IMR-90 (cell line): ENCODE data around the gene VPS33B. TPM values are rescaled to one million over a fixed set of nuclear protein-coding genes. Genes with fewer than 3 reads are reported as not detected.

Experiments
- ATAC-seq: fragments of 200-7000 bp; cut with Tn5 transposase; 2 replicates; pipeline ENCODE4 v1.9.1; 2020; ENCODE audit warnings: low read depth, mild to moderate bottlenecking, moderate library complexity
- BruUV-seq: library from RNA; stranded (reverse); fragments of 400-500 nt; replicated peaks from 2 replicates; lab custom pipeline; 2021; lab: Mats Ljungman, UMichigan
- CTCF ChIA-PET: fragments of 300-600 bp; formaldehyde crosslinking; extraction: SDS; loops from one replicate; lab custom pipeline; 2021; ENCODE audit warnings: antibody characterized with exemption; lab: Yijun Ruan, JAX
- POLR2A ChIA-PET: fragments of 300-600 bp; sonication (Branson Sonifier 250); formaldehyde crosslinking; loops from one replicate; lab custom pipeline; 2022; ENCODE audit warnings: antibody characterized with exemption; ENCODE audit not compliant: unreplicated experiment; lab: Charles Lee
- DNase-seq: peaks from one replicate; pipeline ENCODE4 v3.0.0; 2013
- H2AFZ ChIP-seq: replicated peaks from 2 replicates; pipeline ENCODE3; 2013; ENCODE audit warnings: low read length, mild to moderate bottlenecking; ENCODE audit not compliant: poor library complexity
- H2AK5ac ChIP-seq: 2 replicates; pipeline ENCODE4 v1.6.1; 2013; ENCODE audit warnings: low read depth, low read length, inconsistent platforms
- H2AK9ac ChIP-seq: replicated peaks from 2 replicates; pipeline ENCODE3; 2013; ENCODE audit warnings: mild to moderate bottlenecking, low read depth, low read length, moderate library complexity; ENCODE audit not compliant: poor library complexity
- H2BK120ac ChIP-seq: 2 replicates; pipeline ENCODE4 v1.6.1; 2013; ENCODE audit warnings: low read depth, low read length, inconsistent platforms
- H2BK15ac ChIP-seq: 3 replicates; pipeline ENCODE4 v1.6.1; 2013; ENCODE audit warnings: low read depth, low read length, inconsistent platforms
- H2BK20ac ChIP-seq: 2 replicates; pipeline ENCODE4 v1.6.1; 2013; ENCODE audit warnings: low read depth, mild to moderate bottlenecking, inconsistent platforms, low read length, moderate library complexity
- H2BK5ac ChIP-seq: 2 replicates; pipeline ENCODE4 v1.6.1; 2013; ENCODE audit warnings: mild to moderate bottlenecking, low read depth, low read length, inconsistent platforms; ENCODE audit not compliant: poor library complexity, severe bottlenecking
- H3K14ac ChIP-seq: replicated peaks from 2 replicates; pipeline ENCODE4 v1.6.1; 2013; ENCODE audit warnings: low read depth, low read length, inconsistent platforms
- H3K18ac ChIP-seq: 2 replicates; pipeline ENCODE4 v1.6.1; 2013; ENCODE audit warnings: low read depth, low read length, control low read depth
- H3K23ac ChIP-seq: 2 replicates; pipeline ENCODE4 v1.6.1; 2013; ENCODE audit warnings: low read depth, low read length, inconsistent platforms
- H3K27ac ChIP-seq: 2 replicates; pipeline ENCODE4 v1.5.1; 2013; ENCODE audit warnings: mild to moderate bottlenecking, control low read depth, low read length; ENCODE audit not compliant: insufficient read depth
- H3K27me3 ChIP-seq: 2 replicates; pipeline ENCODE4 v1.6.1; 2013; ENCODE audit warnings: low read length; ENCODE audit not compliant: control insufficient read depth, insufficient read depth
- H3K36me3 ChIP-seq: 2 replicates; pipeline ENCODE4 v1.6.1; 2013; ENCODE audit warnings: low read length, mixed read lengths; ENCODE audit not compliant: control insufficient read depth, insufficient read depth
- H3K4ac ChIP-seq: 2 replicates; pipeline ENCODE4 v1.6.1; 2013; ENCODE audit warnings: low read depth, low read length, inconsistent platforms
- H3K4me1 ChIP-seq: 2 replicates; pipeline ENCODE4 v1.6.1; 2013; ENCODE audit warnings: low read length, mixed read lengths; ENCODE audit not compliant: control insufficient read depth, insufficient read depth
- H3K4me2 ChIP-seq: 2 replicates; pipeline ENCODE4 v1.6.1; 2013; ENCODE audit warnings: low read depth, mild to moderate bottlenecking, control low read depth, low read length, moderate library complexity
- H3K4me3 ChIP-seq: 2 replicates; pipeline ENCODE4 v1.5.1; 2013; ENCODE audit warnings: low read depth, mild to moderate bottlenecking, control low read depth, low read length, moderate library complexity; ENCODE audit not compliant: insufficient read depth
- H3K56ac ChIP-seq: 2 replicates; pipeline ENCODE4 v1.6.1; 2013; ENCODE audit warnings: low read length, inconsistent platforms; ENCODE audit not compliant: insufficient read depth; ENCODE audit errors: extremely low read depth
- H3K79me1 ChIP-seq, 2 experiments: 2 replicates each; pipeline ENCODE4 v1.6.1; 2013; ENCODE audit warnings: low read length in 2 of 2, inconsistent platforms in 1 of 2, low read depth in 1 of 2
- H3K9ac ChIP-seq: 2 replicates; pipeline ENCODE4 v1.6.1; 2013; ENCODE audit warnings: low read depth, low read length, control low read depth
- H3K9me1 ChIP-seq: 2 replicates; pipeline ENCODE4 v1.6.1; 2013; ENCODE audit warnings: low read length, inconsistent platforms; ENCODE audit not compliant: insufficient read depth
- H3K9me3 ChIP-seq: 2 replicates; pipeline ENCODE4 v1.6.1; 2013; ENCODE audit warnings: low read length; ENCODE audit not compliant: control insufficient read depth, insufficient read depth
- H4K20me1 ChIP-seq: 2 replicates; pipeline ENCODE4 v1.6.1; 2013; ENCODE audit warnings: low read length, inconsistent platforms; ENCODE audit not compliant: insufficient read depth
- H4K5ac ChIP-seq: 2 replicates; pipeline ENCODE4 v1.6.1; 2013; ENCODE audit warnings: mild to moderate bottlenecking, low read depth, low read length, control low read depth
- H4K8ac ChIP-seq, 2 experiments: 2 replicates each; pipeline ENCODE4 v1.6.1; 2013; ENCODE audit warnings: low read depth in 2 of 2, low read length in 2 of 2, control low read depth in 1 of 2, inconsistent platforms in 1 of 2
- H4K91ac ChIP-seq: 2 replicates; pipeline ENCODE4 v1.6.1; 2013; ENCODE audit warnings: low read depth, low read length, inconsistent platforms; ENCODE audit not compliant: insufficient read depth
- BHLHE40 ChIP-seq: fragments of 150-350 bp; IDR thresholded peaks from 2 replicates; pipeline ENCODE4 v1.6.1; 2016; ENCODE audit warnings: mild to moderate bottlenecking, low read depth, low read length
- CEBPB ChIP-seq: IDR thresholded peaks from 2 replicates; pipeline ENCODE4 v1.6.1; 2012; ENCODE audit warnings: low read depth, low read length, improper control_type of control experiment
- CHD1 ChIP-seq: IDR thresholded peaks from 2 replicates; pipeline ENCODE4 v1.6.1; 2012; ENCODE audit warnings: low read depth, low read length, improper control_type of control experiment
- FOS ChIP-seq: fragments of 150-350 bp; IDR thresholded peaks from 2 replicates; pipeline ENCODE4 v1.6.1; 2016; ENCODE audit warnings: low read depth, low read length
- MAFK ChIP-seq: IDR thresholded peaks from 2 replicates; pipeline ENCODE4 v1.6.1; 2012; ENCODE audit warnings: low read depth, low read length, improper control_type of control experiment
- MAZ ChIP-seq: IDR thresholded peaks from 2 replicates; pipeline ENCODE4 v1.6.1; 2012; ENCODE audit warnings: low read depth, mild to moderate bottlenecking, low read length, improper control_type of control experiment, moderate library complexity, borderline replicate concordance
- MXI1 ChIP-seq: IDR thresholded peaks from 2 replicates; pipeline ENCODE4 v1.6.1; 2012; ENCODE audit warnings: low read depth, mild to moderate bottlenecking, low read length, moderate library complexity, borderline replicate concordance
- NFE2L2 ChIP-seq: fragments of 150-350 bp; IDR thresholded peaks from 2 replicates; pipeline ENCODE4 v1.6.1; 2016; ENCODE audit warnings: low read depth, mild to moderate bottlenecking, low read length
- POLR2A ChIP-seq: IDR thresholded peaks from 2 replicates; pipeline ENCODE4 v1.6.1; 2012; ENCODE audit warnings: mild to moderate bottlenecking, low read depth, low read length
- RCOR1 ChIP-seq: IDR thresholded peaks from 2 replicates; pipeline ENCODE4 v1.6.1; 2012; ENCODE audit warnings: mild to moderate bottlenecking, low read length, improper control_type of control experiment; ENCODE audit not compliant: insufficient replicate concordance
- RFX5 ChIP-seq: IDR thresholded peaks from 2 replicates; pipeline ENCODE4 v1.8.0; 2012; ENCODE audit warnings: low read depth, mild to moderate bottlenecking, low read length, moderate library complexity
- SMC3 ChIP-seq: fragments of 150-350 bp; IDR thresholded peaks from 2 replicates; pipeline ENCODE4 v1.6.1; 2016; ENCODE audit warnings: low read depth, mild to moderate bottlenecking, antibody characterized with exemption, low read length, moderate library complexity
- WGBS, 2 experiments: methylation state at CpG; one replicate each; pipeline versions ENCODE4 v1.1.5 to v1.1.7; 2013; ENCODE audit warnings: missing lambda C conversion rate in 2 of 2; ENCODE audit not compliant: insufficient read length in 1 of 2; ENCODE audit errors: extremely low coverage in 2 of 2; 5-methylcytosine and 5-hydroxymethylcytosine counted together
- dilution Hi-C: fragments of 300-500 bp; cut with HindIII; formaldehyde crosslinking; loops from one replicate; pipeline ENCODE4 v1.14.3; 2018; ENCODE audit warnings: low sequenced_read_pairs; ENCODE audit not compliant: unreplicated experiment
- in situ Hi-C: fragments of 300-500 bp; cut with MboI; formaldehyde crosslinking; loops from 3 replicates; pipeline ENCODE4 v1.14.3; 2019; ENCODE audit warnings: low sequenced_read_pairs, inconsistent platforms, mixed read lengths
- intact Hi-C: fragments of 100-400 bp; cut with micrococcal nuclease; formaldehyde crosslinking; loops from 2 replicates; pipeline ENCODE4 v1.10.0; 2022
- polyA plus RNA-seq, 3 experiments: library from polyadenylated mRNA; depleted of rRNA; stranded (reverse); fragments of >200 nt; gene quantifications; 2 replicates each; pipeline ENCODE4 v1.2.3, GENCODE V29; 2012; ENCODE audit warnings: low replicate concordance in 1 of 3
- total RNA-seq: library from RNA; depleted of rRNA; stranded (reverse); fragments of >200 nt; gene quantifications from 2 replicates; pipeline ENCODE4 v1.2.3, GENCODE V29; 2012
- TF ChIP-seq, protein P1 (sequence below): conservative IDR thresholded peaks from 2 replicates; pipeline ENCODE4 v1.5.1; 2012; ENCODE audit warnings: mild to moderate bottlenecking, low read depth, low read length, improper control_type of control experiment
- TF ChIP-seq, protein P2 (sequence below): fragments of 150-350 bp; IDR thresholded peaks from 2 replicates; pipeline ENCODE4 v1.6.1; 2016; ENCODE audit warnings: low read depth, mild to moderate bottlenecking, low read length, moderate library complexity, borderline replicate concordance

VPS33B gene
- total and polyA plus RNA-seq, 2 of the 4 experiments (the other 2 are of a cell fraction) = 9.0 to 11.3 TPM

DNA sequence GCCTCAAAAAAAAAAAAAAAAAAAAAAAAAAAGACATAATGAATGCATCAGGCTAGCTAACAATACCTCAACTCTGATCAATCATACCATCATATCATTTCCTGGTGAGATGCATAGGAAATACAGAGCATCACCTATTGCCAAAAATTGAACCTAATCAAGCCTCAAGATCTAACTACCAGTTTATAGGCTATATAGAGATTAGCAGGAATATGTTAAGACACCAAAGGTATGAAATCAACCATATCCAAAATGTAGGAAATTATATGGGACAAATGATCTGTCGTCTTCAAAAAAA, 387 bp upstream of the VPS33B start:
- Histone ChIP-seq H2BK120ac (peak overlapping the region; percentile 69), H3K36me3 (no peaks in the 10 kb centered on the region), H3K27ac (peak overlapping the region; percentile 75), H2AFZ (peak overlapping the region; percentile 98), H3K9me1 (peaks cover 6% of the 10 kb centered on the region; the same call in 1 of the 2 replicates), H2BK15ac (no peak overlapping the region), H3K4ac (peak overlapping the region; percentile 81), H2AK5ac (no peak overlapping the region), H3K23ac (no peak overlapping the region), H4K91ac (peak overlapping the region; percentile 45; the same call in 1 of the 2 replicates), H4K20me1 (no peaks in the 10 kb centered on the region; the same call in 1 of the 2 replicates), H4K5ac (peak overlapping the region; percentile 62), H3K18ac (peak overlapping the region; percentile 43; the same call in 1 of the 2 replicates), H3K9me3 (no peaks in the 10 kb centered on the region), H4K8ac (peak overlapping the region; percentile 94 to 98), H3K4me2 (peak overlapping the region; percentile 87), H3K4me1 (no peaks in the 10 kb centered on the region), H3K27me3 (no peaks in the 10 kb centered on the region), H3K9ac (peak overlapping the region; percentile 89), H3K56ac (peak overlapping the region; percentile 81; the same call in 1 of the 2 replicates), H2BK20ac (no peak overlapping the region), H2BK5ac (peak overlapping the region; percentile 74), H3K14ac (peak overlapping the region; percentile 95), H3K79me1 (peaks cover 12 to 38% of the 10 kb centered on the region in 2 experiments), H3K4me3 (peak overlapping the region; percentile 65), H2AK9ac (peak overlapping the region; percentile 94)
- dilution Hi-C loops = no loop called here
- no CpG with 5 or more reads among the region's 1 CpG for WGBS, 2 experiments
- POLR2A ChIA-PET = no interaction called here
- in situ Hi-C loops = no loop called here
- no TSS peak for BruUV-seq
- intact Hi-C loops = no loop called here
- TF ChIP-seq NFE2L2 (no peak), RCOR1 (no peak), BHLHE40 (no peak), RFX5 (no peak), SMC3 (no peak), FOS (no peak), CHD1 (no peak), MAZ (no peak), MXI1 (no peak), MAFK (no peak), CEBPB (no peak), POLR2A (no peak)
- TF ChIP-seq, protein P1, sequence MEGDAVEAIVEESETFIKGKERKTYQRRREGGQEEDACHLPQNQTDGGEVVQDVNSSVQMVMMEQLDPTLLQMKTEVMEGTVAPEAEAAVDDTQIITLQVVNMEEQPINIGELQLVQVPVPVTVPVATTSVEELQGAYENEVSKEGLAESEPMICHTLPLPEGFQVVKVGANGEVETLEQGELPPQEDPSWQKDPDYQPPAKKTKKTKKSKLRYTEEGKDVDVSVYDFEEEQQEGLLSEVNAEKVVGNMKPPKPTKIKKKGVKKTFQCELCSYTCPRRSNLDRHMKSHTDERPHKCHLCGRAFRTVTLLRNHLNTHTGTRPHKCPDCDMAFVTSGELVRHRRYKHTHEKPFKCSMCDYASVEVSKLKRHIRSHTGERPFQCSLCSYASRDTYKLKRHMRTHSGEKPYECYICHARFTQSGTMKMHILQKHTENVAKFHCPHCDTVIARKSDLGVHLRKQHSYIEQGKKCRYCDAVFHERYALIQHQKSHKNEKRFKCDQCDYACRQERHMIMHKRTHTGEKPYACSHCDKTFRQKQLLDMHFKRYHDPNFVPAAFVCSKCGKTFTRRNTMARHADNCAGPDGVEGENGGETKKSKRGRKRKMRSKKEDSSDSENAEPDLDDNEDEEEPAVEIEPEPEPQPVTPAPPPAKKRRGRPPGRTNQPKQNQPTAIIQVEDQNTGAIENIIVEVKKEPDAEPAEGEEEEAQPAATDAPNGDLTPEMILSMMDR = no peak
- TF ChIP-seq, protein P2, sequence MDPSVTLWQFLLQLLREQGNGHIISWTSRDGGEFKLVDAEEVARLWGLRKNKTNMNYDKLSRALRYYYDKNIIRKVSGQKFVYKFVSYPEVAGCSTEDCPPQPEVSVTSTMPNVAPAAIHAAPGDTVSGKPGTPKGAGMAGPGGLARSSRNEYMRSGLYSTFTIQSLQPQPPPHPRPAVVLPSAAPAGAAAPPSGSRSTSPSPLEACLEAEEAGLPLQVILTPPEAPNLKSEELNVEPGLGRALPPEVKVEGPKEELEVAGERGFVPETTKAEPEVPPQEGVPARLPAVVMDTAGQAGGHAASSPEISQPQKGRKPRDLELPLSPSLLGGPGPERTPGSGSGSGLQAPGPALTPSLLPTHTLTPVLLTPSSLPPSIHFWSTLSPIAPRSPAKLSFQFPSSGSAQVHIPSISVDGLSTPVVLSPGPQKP = no peak
- no peak for DNase-seq
- CTCF ChIA-PET = interaction anchor here (1.7 kb wide), 1 partner anchor 27 kb away, joined by 8 read pairs; no protein-coding TSS in a partner anchor
- ATAC-seq = no peak
